NCI-H146 treated with DMSO at 0.1 percent for 48 hours (cell line): ENCODE measurements around the gene MMP20.

Experiments used
- DNase-seq: peaks from one replicate; lab custom pipeline; 2025; ENCODE audit not compliant: unreplicated experiment; lab: John Stamatoyannopoulos, UW

Gene MMP20

DNA sequence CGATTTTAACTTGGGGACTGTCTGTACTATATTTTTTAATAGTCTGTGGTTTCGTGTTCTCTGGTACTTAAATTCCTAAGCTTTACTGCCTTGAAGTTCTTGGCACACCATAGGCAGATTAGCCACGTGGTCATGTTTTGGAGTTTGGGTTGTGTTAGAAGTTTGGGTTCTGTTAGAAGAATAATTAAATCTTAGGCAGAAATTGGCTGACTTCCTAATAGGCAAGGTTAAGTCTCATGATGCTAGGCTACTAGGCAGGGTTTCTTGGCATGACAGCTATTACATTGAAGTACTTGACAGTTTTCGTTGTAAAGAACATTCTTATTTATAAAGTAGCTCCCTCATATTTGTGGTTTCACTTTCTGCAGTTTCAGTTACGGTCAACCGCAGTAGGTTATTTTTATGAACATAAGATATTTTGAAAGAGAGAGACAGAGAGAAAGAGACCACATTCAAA lies 64.5 kb downstream of the MMP20 start:
- DNase-seq, result no peak

GRCh38 chr11:102559839-102560238 lies 65.3 kb downstream of the MMP20 start:
- no peak for DNase-seq

GRCh38 chr11:102555091-102555490 lies 70.0 kb downstream of the MMP20 start:
- DNase-seq, result no peak

GRCh38 chr11:102553835-102554282 lies 71.3 kb downstream of the MMP20 start:
- DNase-seq, result no peak

DNA sequence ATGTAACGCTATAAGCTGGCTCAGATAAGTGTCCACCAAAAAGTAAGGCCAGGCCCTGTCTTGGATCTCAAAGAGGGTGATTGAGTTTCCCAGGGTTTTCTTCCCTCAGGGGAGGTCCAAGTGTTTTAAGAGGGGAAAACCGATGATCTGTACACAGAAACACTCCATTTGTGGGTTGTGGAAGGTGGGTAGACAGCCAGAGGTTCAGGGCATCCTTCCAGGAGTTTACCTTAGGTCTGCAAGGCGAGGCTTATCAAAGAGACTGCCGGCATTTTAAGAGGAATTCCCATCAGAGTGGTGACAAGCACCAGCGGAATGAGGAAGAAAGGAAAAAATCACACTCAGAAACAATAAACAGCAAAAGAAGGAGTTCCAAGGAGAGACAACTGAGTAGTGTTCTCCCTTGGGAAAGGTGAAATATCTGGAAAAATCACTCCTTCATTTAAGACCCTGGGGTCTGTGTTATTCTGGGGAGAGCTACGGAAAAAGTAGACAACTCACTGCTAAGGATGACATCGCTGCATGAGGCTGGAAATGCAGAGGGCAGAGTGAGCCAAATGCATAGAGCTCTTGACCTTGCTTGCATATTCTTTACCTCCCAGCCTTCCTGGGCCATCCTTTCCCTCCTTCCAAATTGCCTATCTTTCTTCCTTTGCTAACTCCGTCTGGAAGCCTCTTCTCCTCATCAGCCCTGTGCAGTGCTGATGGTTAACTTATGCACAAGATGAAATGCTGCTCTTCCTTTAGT lies 72.5 kb downstream of the MMP20 start:
- DNase-seq, result no peak

DNA sequence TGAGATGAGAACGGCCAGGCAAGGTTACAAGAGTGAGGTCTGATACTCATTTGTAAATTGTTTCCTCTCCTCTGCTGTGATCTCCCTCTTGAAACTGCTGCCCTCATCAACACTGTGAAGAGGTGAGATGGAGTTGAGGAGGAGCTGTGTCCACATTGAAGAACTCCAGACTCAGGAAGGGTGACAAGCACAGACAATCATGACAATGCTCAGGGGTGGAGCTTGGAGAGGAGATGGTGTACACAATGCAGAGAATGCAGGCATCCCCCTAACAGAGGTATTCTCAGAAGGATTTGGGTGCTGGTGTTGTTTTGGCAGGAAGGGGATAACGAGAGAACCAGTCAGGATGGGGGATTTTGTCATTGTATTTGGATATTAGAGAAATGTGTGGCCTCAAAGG lies 73.1 kb downstream of the MMP20 start:
- DNase-seq, result no peak

DNA sequence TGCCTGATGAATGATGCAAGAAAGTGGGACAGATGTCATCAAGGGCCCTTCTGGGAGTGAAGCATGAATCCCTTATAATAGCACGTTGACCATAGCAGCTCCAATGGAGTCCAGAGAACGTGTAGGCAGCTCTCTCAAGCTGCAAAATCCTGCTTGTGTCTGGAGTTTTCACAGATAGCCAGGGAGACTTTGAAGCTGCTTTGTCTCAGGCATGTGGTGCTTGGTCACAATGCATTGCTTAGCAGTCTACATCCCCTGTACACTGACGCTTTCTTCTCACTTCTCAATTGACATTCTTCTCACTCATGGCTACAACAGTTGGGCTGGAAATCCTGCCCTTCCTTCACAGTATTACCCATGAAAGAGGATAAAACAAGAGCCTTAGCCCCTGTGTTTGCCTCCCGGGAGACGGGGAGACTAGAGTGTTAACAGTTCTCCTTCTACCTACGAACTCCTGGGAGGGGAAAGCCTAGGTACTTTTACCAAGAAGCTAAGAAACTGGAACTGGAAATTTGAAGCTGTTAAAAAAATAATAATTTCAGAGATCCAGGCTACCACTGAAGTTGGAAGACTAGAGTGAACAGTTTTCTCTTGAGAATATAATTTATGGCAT lies 73.9 kb downstream of the MMP20 start:
- DNase-seq, result no peak

DNA sequence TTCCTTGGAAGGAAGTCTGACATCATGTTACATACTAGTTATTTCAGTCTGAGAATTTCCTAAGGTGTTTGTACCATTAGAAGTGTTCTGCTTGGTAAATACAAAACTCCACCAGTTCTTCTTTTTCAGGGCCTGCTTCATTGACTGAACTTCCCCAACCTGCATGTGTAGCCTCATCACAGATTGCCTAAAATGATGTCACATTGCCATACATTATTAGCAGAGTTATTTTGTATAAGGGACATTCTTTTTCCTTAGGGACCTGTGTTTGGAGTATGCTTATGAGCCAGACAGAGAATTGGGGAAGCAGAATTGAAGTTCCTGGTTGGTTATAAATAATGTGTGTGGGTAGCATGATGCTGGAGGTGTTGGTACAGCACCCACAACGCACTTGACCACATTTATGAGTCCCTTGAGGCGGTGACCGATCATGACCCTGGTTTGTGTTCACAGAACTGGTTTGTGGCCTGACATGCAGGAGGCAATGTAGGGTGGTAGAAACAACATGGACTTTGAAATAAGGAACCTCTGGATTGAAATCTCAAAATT lies 78.1 kb downstream of the MMP20 start:
- DNase-seq, result no peak

DNA sequence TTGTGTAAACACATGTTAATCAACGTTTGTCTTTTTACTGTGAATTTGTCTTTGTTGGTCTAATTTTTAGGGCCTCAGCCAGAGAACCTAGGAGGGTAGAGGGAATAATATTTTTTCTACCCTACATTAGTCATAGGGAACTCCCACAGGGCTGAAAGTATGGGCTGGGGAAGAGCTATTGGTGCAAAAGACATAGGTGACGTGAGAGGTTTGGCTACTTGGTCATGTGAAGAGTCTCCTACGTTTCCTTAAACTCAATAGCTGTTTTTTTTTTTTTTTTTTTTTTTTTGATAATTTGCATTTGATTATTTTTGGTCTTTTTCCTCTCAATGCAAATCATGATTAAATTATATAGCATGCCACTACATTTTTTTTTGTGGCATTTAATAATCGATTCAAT lies 78.7 kb downstream of the MMP20 start:
- no peak for DNase-seq

DNA sequence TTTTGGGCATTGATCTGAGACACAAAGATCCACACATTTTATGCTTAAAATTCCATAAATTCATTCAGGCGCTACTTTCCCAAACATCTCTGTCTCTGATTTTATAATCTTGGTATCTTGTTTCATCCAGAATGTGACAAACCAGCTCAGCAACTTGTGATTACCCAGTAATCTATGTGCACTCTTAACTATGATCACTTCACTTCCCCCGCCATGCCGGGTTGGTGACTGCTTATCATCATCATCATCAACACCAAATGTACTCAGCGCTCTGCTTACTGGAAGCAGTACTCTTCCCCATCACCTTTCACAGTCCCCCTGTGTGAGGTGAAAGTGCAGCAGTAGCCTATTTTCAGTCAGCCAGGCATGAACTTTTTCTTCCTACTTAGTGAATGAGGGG lies 79.4 kb downstream of the MMP20 start:
- DNase-seq, result no peak

- DNase-seq, result no peak
These were observed 80.5 kb downstream of the MMP20 start for GRCh38 chr11:102544594-102544993.

DNA sequence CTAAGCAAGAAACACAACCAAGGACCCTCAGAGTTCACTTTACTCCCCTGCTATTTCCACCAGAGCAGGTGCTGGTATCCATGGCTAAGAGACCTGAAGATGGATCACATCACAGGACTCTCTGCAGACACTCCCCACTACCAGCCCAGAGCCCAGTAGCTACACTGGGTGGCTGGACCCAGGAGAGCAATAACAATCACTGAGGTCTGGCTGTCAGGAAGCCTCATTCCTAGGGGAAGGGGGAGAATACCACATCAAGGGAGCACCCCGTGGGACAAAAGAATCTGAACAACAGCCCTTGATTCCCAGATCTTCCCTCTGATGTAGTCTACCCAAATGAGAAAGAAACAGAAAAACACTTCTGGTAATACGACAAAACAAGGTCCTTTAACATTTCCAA lies 85.6 kb downstream of the MMP20 start:
- DNase-seq, result no peak

DNA sequence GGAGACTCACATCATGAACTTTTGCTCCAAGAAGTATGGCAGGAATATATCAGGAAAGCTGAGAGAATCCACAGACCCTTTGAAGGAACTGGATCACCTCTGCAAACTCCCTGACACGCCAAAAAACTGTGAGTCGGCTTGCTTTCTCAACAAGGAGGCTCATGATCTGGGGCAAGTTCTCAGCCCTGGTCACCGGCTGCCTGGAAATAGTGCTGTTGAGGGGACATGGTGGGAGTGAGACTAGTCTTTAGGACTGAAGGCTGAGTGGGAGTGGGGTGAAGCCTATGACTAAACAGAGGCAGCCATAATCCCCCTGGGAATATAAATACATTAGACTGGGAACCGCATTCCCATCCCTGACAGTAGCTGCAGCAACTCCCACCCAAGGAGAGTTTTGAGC lies 86.2 kb downstream of the MMP20 start:
- DNase-seq, result no peak

GRCh38 chr11:102534261-102534872 lies 90.8 kb downstream of the MMP20 start:
- DNase-seq, result no peak

GRCh38 chr11:102530558-102530957 lies 94.6 kb downstream of the MMP20 start, which contains the start of gene MMP7:
Gene MMP7 (minus strand): TSS chr11:102530747. CDS start chr11:102530700, 47 bp downstream.
- no peak for DNase-seq

DNA sequence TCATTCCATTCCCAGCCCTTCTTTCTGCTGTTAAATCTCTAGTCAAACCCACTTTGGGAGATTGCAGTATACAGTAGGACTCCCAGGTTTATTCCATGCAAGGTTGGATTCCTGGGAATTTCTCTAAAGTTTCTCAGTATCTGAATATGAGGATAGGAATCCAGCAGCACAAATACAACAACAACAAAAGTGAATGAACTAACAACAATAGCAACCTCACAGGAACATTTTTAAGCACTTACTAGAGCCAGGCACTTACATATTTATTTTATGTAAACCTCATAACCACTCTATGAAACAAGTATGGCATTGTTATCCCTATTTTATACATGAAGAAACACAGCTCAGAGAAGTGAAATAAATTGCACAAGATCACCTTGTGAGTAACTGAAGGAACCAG lies 96.5 kb downstream of the MMP20 start:
- DNase-seq, result no peak

DNA sequence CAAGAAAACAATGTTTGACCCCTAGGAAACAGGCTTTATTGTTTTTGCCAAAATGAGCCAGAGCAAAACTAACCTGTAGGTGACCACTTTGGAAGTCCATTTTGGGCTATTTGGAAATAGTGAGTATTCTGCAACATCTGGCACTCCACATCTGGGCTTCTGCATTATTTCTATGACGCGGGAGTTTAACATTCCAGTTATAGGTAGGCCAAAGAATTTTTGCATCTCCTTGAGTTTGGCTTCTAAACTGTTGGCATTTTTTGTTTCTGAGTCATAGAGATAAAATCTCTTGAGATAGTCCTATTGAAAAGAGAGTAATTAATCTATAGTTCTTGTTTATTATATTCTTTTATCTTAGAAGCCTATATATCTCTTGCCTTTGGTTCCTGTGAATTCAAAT lies 97.4 kb downstream of the MMP20 start:
- DNase-seq, result no peak

DNA sequence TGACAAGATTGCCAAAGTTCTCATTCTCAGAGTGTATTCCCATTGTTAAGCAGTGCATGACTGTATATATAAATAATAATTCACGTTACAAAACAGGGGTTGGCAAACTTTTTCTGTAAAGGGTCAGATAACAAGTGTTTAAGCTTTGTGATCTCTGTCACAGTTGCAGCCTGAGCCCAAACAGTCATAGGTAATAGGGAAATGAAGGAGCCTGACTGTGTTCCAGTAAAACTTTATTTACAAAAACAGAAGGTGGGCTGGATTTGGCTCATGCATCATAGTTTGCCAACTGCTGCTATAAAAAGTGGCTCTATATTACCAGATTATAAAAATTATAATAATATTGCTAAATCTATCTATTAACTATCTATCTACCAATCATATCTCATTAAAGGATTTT lies 98.1 kb downstream of the MMP20 start:
- no peak for DNase-seq
